Mesodermal cell (in vitro differentiated cells): ENCODE results near the gene GOLGA6L7.
"Not testable (repeated sequence)": the region's sequence is repeated elsewhere in the genome, so short reads cannot be mapped to it uniquely, and the experiment has no call there.

Experiments
- H3K27ac ChIP-seq: 2 replicates; pipeline ENCODE4 v1.7.0; 2013; ENCODE audit warnings: mild to moderate bottlenecking, low read depth, low read length, moderate library complexity; ENCODE audit not compliant: severe bottlenecking
- H3K36me3 ChIP-seq: 2 replicates; pipeline ENCODE4 v1.7.1; 2013; ENCODE audit warnings: mild to moderate bottlenecking, low read length, moderate library complexity; ENCODE audit not compliant: control insufficient read depth, insufficient read depth
- H3K4me1 ChIP-seq: one replicate; pipeline ENCODE4 v1.7.1; 2013; ENCODE audit warnings: mild to moderate bottlenecking, low read length; ENCODE audit not compliant: insufficient read depth, control insufficient read depth, poor library complexity, severe bottlenecking
- H3K4me3 ChIP-seq: 2 replicates; pipeline ENCODE4 v1.7.0; 2013; ENCODE audit warnings: low read length, control low read depth, mild to moderate bottlenecking; ENCODE audit not compliant: insufficient read depth, poor library complexity, severe bottlenecking; ENCODE audit errors: extremely low read depth
- H3K9me3 ChIP-seq: 2 replicates; pipeline ENCODE4 v1.7.1; 2013; ENCODE audit warnings: mild to moderate bottlenecking, low read length, moderate library complexity; ENCODE audit not compliant: control insufficient read depth
- WGBS, 2 experiments: methylation state at CpG; one replicate each; pipeline ENCODE4 v1.1.5; 2013; ENCODE audit warnings: missing lambda C conversion rate in 2 of 2; ENCODE audit not compliant: insufficient coverage in 2 of 2; 5-methylcytosine and 5-hydroxymethylcytosine counted together

The GOLGA6L7 gene

DNA sequence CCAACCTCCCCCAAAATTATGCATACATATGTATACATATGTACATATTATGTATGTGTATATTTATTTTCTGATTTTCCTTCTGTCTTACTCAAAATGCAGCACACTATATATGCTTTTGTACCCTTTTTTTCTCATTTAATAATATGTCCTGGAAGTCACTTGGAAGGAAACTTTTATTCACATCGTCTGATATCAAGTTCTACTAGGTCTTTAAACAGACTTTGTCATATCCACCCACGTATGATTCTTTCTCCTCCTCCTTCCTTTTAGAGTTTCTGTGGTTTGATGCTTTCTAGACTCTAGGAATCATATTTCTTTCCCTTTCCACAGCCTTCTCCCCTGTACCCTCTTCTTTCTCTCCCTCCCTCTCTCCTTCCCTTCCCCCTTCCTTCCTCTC, 35.1 kb downstream of the GOLGA6L7 start:
- H3K36me3 ChIP-seq, H3K4me1 ChIP-seq, H3K27ac ChIP-seq, H3K4me3 ChIP-seq, H3K9me3 ChIP-seq: not testable (repeated sequence)
- no CpG with 5 or more reads among the region's 2 CpGs for WGBS, 2 experiments

DNA sequence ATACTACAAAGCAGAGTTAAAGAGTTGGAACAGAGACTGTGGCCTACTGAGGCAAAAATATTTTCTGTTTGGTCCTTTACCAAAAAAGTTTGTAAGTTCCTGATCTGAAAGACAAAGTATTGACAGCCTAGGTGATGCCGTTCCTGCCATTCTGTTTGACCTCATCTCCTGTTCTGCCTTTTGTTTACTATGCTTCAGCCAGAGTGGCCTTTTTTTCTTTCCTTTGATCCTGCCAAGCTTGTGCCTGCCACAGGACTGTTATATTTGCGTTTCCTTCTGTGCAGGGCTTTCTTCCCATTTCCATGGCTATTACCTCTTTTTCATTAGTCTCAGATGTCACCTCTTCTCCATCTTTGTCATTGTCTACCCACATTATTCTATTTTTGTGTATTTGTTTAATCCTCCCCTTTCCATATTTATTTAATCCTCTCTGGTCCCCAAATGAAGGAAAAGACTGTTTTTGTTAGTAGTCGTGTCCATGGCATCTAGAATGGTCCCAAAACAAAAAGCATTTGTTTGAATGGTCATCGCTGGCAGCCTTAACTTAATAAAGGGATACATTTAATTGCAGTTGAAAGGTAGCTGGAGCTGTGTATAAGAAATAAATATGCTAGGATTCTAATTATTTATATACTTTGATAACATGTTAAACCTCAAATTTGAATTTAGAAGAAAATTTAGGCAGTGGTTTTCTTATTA, 36.4 kb downstream of the GOLGA6L7 start:
- H3K36me3 ChIP-seq, H3K27ac ChIP-seq, H3K4me3 ChIP-seq, H3K4me1 ChIP-seq, H3K9me3 ChIP-seq: not testable (repeated sequence)
- WGBS, 2 experiments, result 100% methylated on average over 1 of the region's 4 CpGs; no CpG with 5 or more reads in 1 of the 2 experiments

DNA sequence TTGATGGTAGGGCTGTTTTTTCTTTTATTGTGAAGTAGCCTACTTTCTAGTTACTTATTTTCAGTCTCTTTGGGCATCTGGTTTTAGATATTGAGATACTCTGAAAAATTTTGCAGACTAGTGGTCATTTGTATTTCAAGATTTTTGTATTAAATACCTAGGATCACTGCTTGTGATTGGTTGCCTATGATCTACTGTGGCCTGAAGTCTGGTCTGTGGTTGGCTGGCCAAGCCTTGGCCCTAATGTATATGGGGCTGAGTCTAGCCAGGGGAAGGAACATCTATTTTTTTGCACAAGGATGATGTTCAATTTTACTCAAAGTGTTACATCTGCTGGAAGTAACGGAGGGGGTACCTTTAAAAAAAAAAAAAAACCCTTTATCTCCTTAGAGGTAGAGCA, 38.0 kb downstream of the GOLGA6L7 start:
- no CpG with 5 or more reads among the region's 1 CpG for WGBS, 2 experiments
- H3K4me3 ChIP-seq, H3K36me3 ChIP-seq, H3K9me3 ChIP-seq, H3K27ac ChIP-seq, H3K4me1 ChIP-seq: not testable (repeated sequence)

DNA sequence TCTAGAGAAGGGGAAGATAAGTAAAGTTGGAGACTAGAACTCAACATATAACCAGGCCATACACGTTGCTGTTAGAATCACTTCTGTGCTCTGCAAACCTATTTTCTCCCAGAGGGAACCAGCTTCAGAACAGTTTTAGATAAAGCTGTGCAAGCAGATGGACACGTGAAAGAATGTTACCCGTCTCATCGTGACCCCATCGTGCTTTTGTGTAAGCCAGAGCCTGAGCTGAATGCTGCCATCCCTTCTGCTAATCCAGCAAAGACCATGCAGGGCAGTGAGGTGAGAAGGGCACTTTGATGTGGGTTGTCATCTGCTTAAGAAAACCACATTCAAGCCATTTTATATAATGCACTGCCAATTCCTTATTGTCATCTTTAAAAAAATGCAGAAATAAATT, 40.3 kb downstream of the GOLGA6L7 start:
- 69% methylated on average over 4 of the region's 5 CpGs; no CpG with 5 or more reads in 1 of the 2 experiments for whole genome bisulfite sequencing, 2 experiments
- H3K4me3 ChIP-seq, H3K9me3 ChIP-seq, H3K36me3 ChIP-seq, H3K27ac ChIP-seq, H3K4me1 ChIP-seq: not testable (repeated sequence)

DNA sequence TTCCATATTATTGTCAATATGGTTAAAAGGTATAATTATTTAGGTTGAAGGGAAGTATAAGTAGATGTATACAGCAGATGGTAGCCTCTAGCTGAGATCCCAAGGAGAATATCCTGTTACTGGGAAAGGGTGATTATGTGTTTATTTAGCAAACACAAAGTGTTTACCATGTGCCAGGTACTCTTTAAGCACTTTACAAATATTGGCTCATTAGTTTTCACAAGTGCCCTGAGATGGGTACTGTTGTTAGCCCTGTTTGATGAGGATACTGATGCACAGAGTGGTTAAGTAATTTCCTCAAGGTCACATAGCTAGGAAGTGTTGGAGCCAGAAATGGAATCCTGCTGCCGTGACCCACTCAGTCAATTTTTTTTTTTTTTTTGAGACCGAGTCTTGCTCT, 48.1 kb downstream of the GOLGA6L7 start:
- not testable (repeated sequence) for H3K4me3 ChIP-seq, H3K4me1 ChIP-seq, H3K27ac ChIP-seq, H3K36me3 ChIP-seq, H3K9me3 ChIP-seq
- WGBS, 2 experiments, result no CpG with 5 or more reads among the region's 2 CpGs

DNA sequence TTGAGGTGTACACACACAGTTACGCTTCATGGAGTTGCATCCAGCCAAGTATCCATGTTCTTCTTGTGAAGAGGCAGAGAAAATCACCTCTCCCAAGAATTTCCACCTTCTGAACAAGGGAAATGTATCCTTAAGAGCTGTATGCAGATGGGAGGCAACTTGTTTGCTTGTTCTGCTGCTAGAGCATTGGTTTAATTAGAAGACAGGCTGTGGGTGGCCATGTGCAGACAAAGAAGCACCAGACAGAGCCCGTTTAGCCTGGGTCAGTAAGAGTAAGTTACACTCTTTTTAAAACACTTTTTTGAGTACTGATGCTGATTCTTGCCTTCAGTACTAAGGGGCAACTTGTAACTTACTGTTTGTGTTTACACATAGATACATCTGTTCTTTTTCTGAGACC, 50.2 kb downstream of the GOLGA6L7 start:
- not testable (repeated sequence) for H3K4me1 ChIP-seq, H3K36me3 ChIP-seq, H3K4me3 ChIP-seq, H3K27ac ChIP-seq, H3K9me3 ChIP-seq
- WGBS, 2 experiments, result no CpG with 5 or more reads among the region's 2 CpGs

DNA sequence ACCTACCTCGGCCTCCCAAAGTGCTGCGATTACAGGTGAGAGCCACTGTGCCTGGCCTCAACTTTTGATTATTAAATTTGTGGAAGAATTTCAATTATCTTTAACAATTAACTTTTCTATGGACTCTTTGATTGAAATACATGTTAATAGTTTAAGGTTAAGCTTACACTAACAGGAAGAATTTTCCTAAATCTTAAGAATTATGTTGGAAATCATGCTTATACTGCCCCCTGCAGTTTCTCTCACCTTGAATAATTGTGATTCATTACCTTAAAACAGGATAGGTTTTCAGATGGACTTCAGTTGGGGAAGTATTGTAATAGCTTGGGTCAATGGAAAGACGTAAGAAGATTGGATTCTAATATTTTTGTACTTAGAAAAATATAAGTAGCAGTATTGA, 54.2 kb downstream of the GOLGA6L7 start:
- not testable (repeated sequence) for H3K9me3 ChIP-seq, H3K36me3 ChIP-seq, H3K4me3 ChIP-seq, H3K4me1 ChIP-seq, H3K27ac ChIP-seq
- WGBS, 2 experiments, result no CpG with 5 or more reads among the region's 3 CpGs
